Measurements from ENCODE around the gene MAPK10. TPM values are rescaled to one million over a fixed set of nuclear protein-coding genes. Genes with fewer than 3 reads are reported as not detected.
"Not testable (repeated sequence)": the region's sequence is repeated elsewhere in the genome, so short reads cannot be mapped to it uniquely, and the experiment has no call there.

The MAPK10 gene
- total RNA-seq, 2 donors from 2014 or later = 0.49 TPM; not detected in 1

DNA sequence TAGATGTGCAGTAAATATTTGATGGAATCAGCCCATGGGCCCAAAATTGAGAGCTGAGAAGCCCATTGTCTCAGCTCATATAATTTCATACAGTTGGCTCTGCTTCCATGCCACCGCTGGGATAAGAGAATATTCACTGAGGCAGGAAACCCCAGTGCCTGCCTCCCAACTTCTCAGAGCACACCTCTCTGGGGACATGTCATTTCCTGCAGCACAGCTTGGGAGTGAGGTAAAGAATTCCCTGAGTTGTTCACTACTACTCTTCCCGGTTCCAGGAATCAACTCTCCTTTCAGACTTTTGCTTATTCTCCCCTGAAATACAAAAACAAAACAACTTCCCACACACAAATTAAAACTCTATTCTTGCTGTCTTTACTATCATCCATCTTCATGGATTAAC, 389.3 kb downstream of the MAPK10 start:
- Mint-ChIP-seq H3K27ac (no peak overlapping the region), H3K9me3 (no peaks in the 10 kb centered on the region), H3K4me1 (ENCODE audit: low read depth) (no peaks in the 10 kb centered on the region), H3K36me3 (ENCODE audit: insufficient read depth in 2 of 2) (no peaks in the 10 kb centered on the region), H3K4me3 (no peak overlapping the region), H3K27me3 (ENCODE audit: low read depth) (no peaks in the 10 kb centered on the region)
- DNase-seq (no peak), ATAC-seq (replicated peaks in 1 of 2) (no peak)

- Mint-ChIP-seq H3K9me3 (peaks cover 0 to 3% of the 10 kb centered on the region in 2 donors), H3K4me1 (ENCODE audit: low read depth) (no peaks in the 10 kb centered on the region), H3K27ac (no peak overlapping the region), H3K27me3 (ENCODE audit: low read depth) (no peaks in the 10 kb centered on the region), H3K4me3 (no peak overlapping the region), H3K36me3 (ENCODE audit: insufficient read depth in 2 of 2) (no peaks in the 10 kb centered on the region)
- no peak for DNase-seq
- ATAC-seq (replicated peaks in 1 of 2) = no peak
These were observed 390.7 kb downstream of the MAPK10 start for GRCh38 chr4:85968945-85969819.

GRCh38 chr4:85967872-85968271, 392.0 kb downstream of the MAPK10 start:
- DNase-seq (no peak), ATAC-seq (replicated peaks in 1 of 2) (no peak)
- Mint-ChIP-seq H3K27me3 (ENCODE audit: low read depth) (no peaks in the 10 kb centered on the region), H3K4me1 (ENCODE audit: low read depth) (no peaks in the 10 kb centered on the region), H3K4me3 (no peak overlapping the region), H3K9me3 (peaks cover 0 to 3% of the 10 kb centered on the region in 2 donors), H3K27ac (no peak overlapping the region), H3K36me3 (ENCODE audit: insufficient read depth in 2 of 2) (no peaks in the 10 kb centered on the region)

- DNase-seq (no peak), ATAC-seq (replicated peaks in 1 of 2) (no peak)
- H3K27me3 Mint-ChIP-seq (ENCODE audit: low read depth) = no peaks in the 10 kb centered on the region
- H3K9me3 Mint-ChIP-seq = peaks cover 0 to 3% of the 10 kb centered on the region in 2 donors
- H3K36me3 Mint-ChIP-seq (ENCODE audit: insufficient read depth in 2 of 2) = no peaks in the 10 kb centered on the region
- no peaks in the 10 kb centered on the region for H3K4me1 Mint-ChIP-seq (ENCODE audit: low read depth)
- no peak overlapping the region for H3K4me3 Mint-ChIP-seq
- H3K27ac Mint-ChIP-seq = no peak overlapping the region
These were observed 393.5 kb downstream of the MAPK10 start for GRCh38 chr4:85966373-85966772.

GRCh38 chr4:85965529-85965928, 394.3 kb downstream of the MAPK10 start:
- no peak overlapping the region for H3K27ac Mint-ChIP-seq

GRCh38 chr4:85965017-85965416, 394.8 kb downstream of the MAPK10 start:
- not testable (repeated sequence) for H3K27me3 Mint-ChIP-seq (ENCODE audit: low read depth); H3K36me3 Mint-ChIP-seq (ENCODE audit: insufficient read depth in 2 of 2); DNase-seq; H3K9me3 Mint-ChIP-seq; ATAC-seq (replicated peaks in 1 of 2); H3K4me3 Mint-ChIP-seq; H3K27ac Mint-ChIP-seq; H3K4me1 Mint-ChIP-seq (ENCODE audit: low read depth)

More at GRCh38 chr4:85965529-85965928, 394.3 kb downstream of the MAPK10 start:
- no peak overlapping the region for H3K4me3 Mint-ChIP-seq
- peaks cover 0 to 3% of the 10 kb centered on the region in 2 donors for H3K9me3 Mint-ChIP-seq
- DNase-seq (no peak), ATAC-seq (replicated peaks in 1 of 2) (no peak)
- no peaks in the 10 kb centered on the region for H3K4me1 Mint-ChIP-seq (ENCODE audit: low read depth)
- H3K27me3 Mint-ChIP-seq (ENCODE audit: low read depth) = no peaks in the 10 kb centered on the region
- H3K36me3 Mint-ChIP-seq (ENCODE audit: insufficient read depth in 2 of 2) = no peaks in the 10 kb centered on the region

- DNase-seq (no peak), ATAC-seq (replicated peaks in 1 of 2) (no peak)
- H3K4me3 Mint-ChIP-seq = no peak overlapping the region
- no peak overlapping the region for H3K27ac Mint-ChIP-seq
- H3K27me3 Mint-ChIP-seq (ENCODE audit: low read depth) = no peaks in the 10 kb centered on the region
- peaks cover 0 to 3% of the 10 kb centered on the region in 2 donors for H3K9me3 Mint-ChIP-seq
- H3K36me3 Mint-ChIP-seq (ENCODE audit: insufficient read depth in 2 of 2) = no peaks in the 10 kb centered on the region
- no peaks in the 10 kb centered on the region for H3K4me1 Mint-ChIP-seq (ENCODE audit: low read depth)
These were observed 395.6 kb downstream of the MAPK10 start for GRCh38 chr4:85964298-85964697.

DNA sequence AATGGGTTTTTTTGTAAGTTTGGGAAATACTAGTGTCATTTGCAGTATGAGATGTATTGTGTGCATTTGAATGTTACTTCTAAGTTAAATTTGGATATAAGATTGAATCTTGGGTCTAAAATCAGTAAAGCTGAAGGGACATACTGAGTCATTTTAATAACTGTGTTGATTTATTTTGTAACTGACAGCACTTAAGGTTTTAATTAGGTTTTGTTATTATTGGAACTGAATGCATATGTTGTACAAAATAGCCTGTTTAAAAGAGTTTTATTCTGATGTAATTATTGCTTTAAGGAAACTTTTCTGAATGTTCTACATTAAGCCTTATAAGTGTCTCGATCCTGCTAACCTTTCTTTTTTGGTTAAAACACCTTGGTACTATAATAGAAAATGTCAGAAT, 396.6 kb downstream of the MAPK10 start:
- H3K27ac Mint-ChIP-seq = no peak overlapping the region
- no peak for DNase-seq
- H3K27me3 Mint-ChIP-seq (ENCODE audit: low read depth) = no peaks in the 10 kb centered on the region
- H3K4me3 Mint-ChIP-seq = no peak overlapping the region
- no peaks in the 10 kb centered on the region for H3K36me3 Mint-ChIP-seq (ENCODE audit: insufficient read depth in 2 of 2)
- ATAC-seq (replicated peaks in 1 of 2) = no peak
- no peaks in the 10 kb centered on the region for H3K4me1 Mint-ChIP-seq (ENCODE audit: low read depth)
- peaks cover 0 to 3% of the 10 kb centered on the region in 2 donors for H3K9me3 Mint-ChIP-seq

DNA sequence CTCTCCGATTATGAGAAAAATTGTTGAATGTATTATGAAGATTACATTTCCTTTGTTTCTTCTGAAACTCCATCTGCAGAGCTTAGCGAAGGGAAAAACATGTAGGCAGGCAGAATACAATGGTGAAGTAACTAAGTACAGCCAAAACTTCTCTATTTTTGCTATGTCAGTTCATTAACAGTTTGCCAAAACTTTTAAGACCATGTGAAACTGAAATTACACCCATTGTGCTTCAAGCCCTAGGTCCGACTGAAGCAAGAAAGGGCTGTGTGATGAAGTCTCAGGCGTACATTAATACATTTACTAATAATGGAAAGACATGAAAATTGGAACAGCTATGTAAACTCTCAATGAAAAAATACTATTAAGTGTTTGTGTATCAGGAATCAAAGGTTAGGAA, 398.0 kb downstream of the MAPK10 start:
- Mint-ChIP-seq H3K9me3 (peaks cover 0 to 3% of the 10 kb centered on the region in 2 donors), H3K4me3 (no peak overlapping the region), H3K36me3 (ENCODE audit: insufficient read depth in 2 of 2) (no peaks in the 10 kb centered on the region), H3K27me3 (ENCODE audit: low read depth) (no peaks in the 10 kb centered on the region), H3K27ac (no peak overlapping the region), H3K4me1 (ENCODE audit: low read depth) (no peaks in the 10 kb centered on the region)
- DNase-seq (no peak), ATAC-seq (replicated peaks in 1 of 2) (no peak)

GRCh38 chr4:85956293-85956945, 403.4 kb downstream of the MAPK10 start:
- no peak overlapping the region for H3K27ac Mint-ChIP-seq
- DNase-seq (no peak), ATAC-seq (replicated peaks in 1 of 2) (no peak)
- no peaks in the 10 kb centered on the region for H3K4me1 Mint-ChIP-seq (ENCODE audit: low read depth)
- no peak overlapping the region for H3K4me3 Mint-ChIP-seq
- H3K9me3 Mint-ChIP-seq = no peaks in the 10 kb centered on the region
- H3K27me3 Mint-ChIP-seq (ENCODE audit: low read depth) = no peaks in the 10 kb centered on the region
- no peaks in the 10 kb centered on the region for H3K36me3 Mint-ChIP-seq (ENCODE audit: insufficient read depth in 2 of 2)

- no peaks in the 10 kb centered on the region for H3K27me3 Mint-ChIP-seq (ENCODE audit: low read depth)
- DNase-seq (no peak), ATAC-seq (replicated peaks in 1 of 2) (no peak)
- H3K4me1 Mint-ChIP-seq (ENCODE audit: low read depth) = no peaks in the 10 kb centered on the region
- no peak overlapping the region for H3K4me3 Mint-ChIP-seq
- no peak overlapping the region for H3K27ac Mint-ChIP-seq
- no peaks in the 10 kb centered on the region for H3K9me3 Mint-ChIP-seq
- no peaks in the 10 kb centered on the region for H3K36me3 Mint-ChIP-seq (ENCODE audit: insufficient read depth in 2 of 2)
These were observed 404.1 kb downstream of the MAPK10 start for GRCh38 chr4:85955620-85956292.

GRCh38 chr4:85953651-85954018, 406.2 kb downstream of the MAPK10 start:
- H3K36me3 Mint-ChIP-seq (ENCODE audit: insufficient read depth in 2 of 2) = no peaks in the 10 kb centered on the region
- no peaks in the 10 kb centered on the region for H3K27me3 Mint-ChIP-seq (ENCODE audit: low read depth)
- no peak for ATAC-seq (replicated peaks in 1 of 2)
- H3K9me3 Mint-ChIP-seq = no peaks in the 10 kb centered on the region
- no peak for DNase-seq
- H3K4me3 Mint-ChIP-seq = no peak overlapping the region
- H3K4me1 Mint-ChIP-seq (ENCODE audit: low read depth) = no peaks in the 10 kb centered on the region
- H3K27ac Mint-ChIP-seq = no peak overlapping the region

DNA sequence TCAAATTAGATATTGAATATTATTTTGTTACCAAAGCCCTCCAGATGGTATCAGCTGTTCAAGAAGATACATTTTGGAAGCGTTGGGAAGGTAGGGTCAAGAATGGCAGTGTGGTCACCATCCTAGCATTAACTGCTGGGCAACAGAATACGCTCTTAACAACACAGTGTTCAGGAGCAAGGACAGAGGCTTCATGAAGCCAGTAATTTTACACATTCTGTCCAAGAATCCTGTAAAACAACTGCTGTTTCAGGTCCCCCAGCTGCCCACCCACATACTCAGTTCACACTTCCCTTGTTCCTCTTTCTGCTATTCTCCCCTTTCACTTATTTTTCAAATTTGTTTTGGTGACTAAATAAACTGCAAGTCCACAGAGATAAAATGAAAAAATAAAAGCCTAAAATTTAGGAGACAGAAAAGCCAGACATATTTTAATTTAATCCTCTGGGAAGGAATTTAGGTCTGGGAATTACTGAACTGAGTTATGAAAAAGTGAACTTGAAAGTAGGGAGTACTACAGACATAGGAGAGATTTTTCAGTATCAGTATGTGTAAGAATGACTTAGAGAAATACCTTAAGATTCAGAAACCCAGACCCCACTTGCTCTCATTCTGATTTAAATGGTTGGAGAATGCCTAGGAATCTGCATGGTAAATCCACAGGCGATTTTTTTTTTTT, 406.7 kb downstream of the MAPK10 start:
- Mint-ChIP-seq H3K9me3 (no peaks in the 10 kb centered on the region), H3K36me3 (ENCODE audit: insufficient read depth in 2 of 2) (no peaks in the 10 kb centered on the region), H3K27ac (no peak overlapping the region), H3K4me3 (no peak overlapping the region), H3K27me3 (ENCODE audit: low read depth) (no peaks in the 10 kb centered on the region), H3K4me1 (ENCODE audit: low read depth) (no peaks in the 10 kb centered on the region)
- ATAC-seq (replicated peaks in 1 of 2) (no peak), DNase-seq (no peak)
